ENCODE data around the gene CCDC73.

GRCh38 chr11:32643526-32643925 lies 150.9 kb downstream of the CCDC73 start:
- TF ChIP-seq POLR2A (IDR thresholded peaks at IDR 0.05), result no peak
- TF ChIP-seq, protein P1, sequence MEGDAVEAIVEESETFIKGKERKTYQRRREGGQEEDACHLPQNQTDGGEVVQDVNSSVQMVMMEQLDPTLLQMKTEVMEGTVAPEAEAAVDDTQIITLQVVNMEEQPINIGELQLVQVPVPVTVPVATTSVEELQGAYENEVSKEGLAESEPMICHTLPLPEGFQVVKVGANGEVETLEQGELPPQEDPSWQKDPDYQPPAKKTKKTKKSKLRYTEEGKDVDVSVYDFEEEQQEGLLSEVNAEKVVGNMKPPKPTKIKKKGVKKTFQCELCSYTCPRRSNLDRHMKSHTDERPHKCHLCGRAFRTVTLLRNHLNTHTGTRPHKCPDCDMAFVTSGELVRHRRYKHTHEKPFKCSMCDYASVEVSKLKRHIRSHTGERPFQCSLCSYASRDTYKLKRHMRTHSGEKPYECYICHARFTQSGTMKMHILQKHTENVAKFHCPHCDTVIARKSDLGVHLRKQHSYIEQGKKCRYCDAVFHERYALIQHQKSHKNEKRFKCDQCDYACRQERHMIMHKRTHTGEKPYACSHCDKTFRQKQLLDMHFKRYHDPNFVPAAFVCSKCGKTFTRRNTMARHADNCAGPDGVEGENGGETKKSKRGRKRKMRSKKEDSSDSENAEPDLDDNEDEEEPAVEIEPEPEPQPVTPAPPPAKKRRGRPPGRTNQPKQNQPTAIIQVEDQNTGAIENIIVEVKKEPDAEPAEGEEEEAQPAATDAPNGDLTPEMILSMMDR (IDR thresholded peaks at IDR 0.05), result no peak

Measured in right lobe of liver (tissue), 4 donors.